GM23338 (cell line): Measurements from ENCODE around the gene RFPL4A. TPM values are rescaled to one million over a fixed set of nuclear protein-coding genes. Genes with fewer than 3 reads are reported as not detected.
"Not testable (repeated sequence)": the region's sequence is repeated elsewhere in the genome, so short reads cannot be mapped to it uniquely, and the experiment has no call there.

Source experiments
- ATAC-seq: fragments of 200-7000 bp; cut with Tn5 transposase; 3 replicates; pipeline ENCODE4 v1.9.1; 2020
- DNase-seq: peaks from one replicate; pipeline ENCODE4 v3.0.0-alpha.2; 2015; ENCODE audit warnings: low spot score
- H2AFZ ChIP-seq: fragments of 200-600 bp; sonication (generic); 2 replicates; pipeline ENCODE4 v1.8.0; 2016; ENCODE audit warnings: antibody characterized with exemption, mild to moderate bottlenecking, moderate library complexity
- H3F3A ChIP-seq: fragments of 200-600 bp; sonication (generic); replicated peaks from 2 replicates; pipeline ENCODE4 v1.8.0; 2017; ENCODE audit warnings: antibody characterized with exemption, mixed run types, low read depth
- H3K27ac ChIP-seq: fragments of 200-600 bp; sonication (generic); 2 replicates; pipeline ENCODE4 v1.6.1; 2016; ENCODE audit warnings: low read depth
- H3K27me3 ChIP-seq: fragments of 200-600 bp; sonication (generic); 2 replicates; pipeline ENCODE4 v1.8.0; 2016; ENCODE audit warnings: mild to moderate bottlenecking, mixed run types, moderate library complexity; ENCODE audit not compliant: insufficient read depth
- H3K36me3 ChIP-seq: fragments of 200-600 bp; sonication (generic); 2 replicates; pipeline ENCODE4 v1.8.0; 2016; ENCODE audit warnings: mild to moderate bottlenecking; ENCODE audit not compliant: insufficient read depth
- H3K4me1 ChIP-seq: fragments of 200-600 bp; sonication (generic); 2 replicates; pipeline ENCODE4 v1.8.0; 2016; ENCODE audit warnings: mild to moderate bottlenecking, moderate library complexity; ENCODE audit not compliant: insufficient read depth
- H3K4me2 ChIP-seq: fragments of 200-600 bp; sonication (generic); 2 replicates; pipeline ENCODE4 v1.7.1; 2017; ENCODE audit warnings: mixed run types
- H3K4me3 ChIP-seq: fragments of 200-600 bp; sonication (generic); 2 replicates; pipeline ENCODE4 v1.6.1; 2016; ENCODE audit warnings: mixed run types
- H3K79me2 ChIP-seq: fragments of 200-600 bp; sonication (generic); replicated peaks from 2 replicates; pipeline ENCODE4 v1.8.0; 2017; ENCODE audit warnings: mild to moderate bottlenecking; ENCODE audit not compliant: insufficient read depth
- H3K9me2 ChIP-seq: fragments of 200-600 bp; sonication (generic); 2 replicates; pipeline ENCODE4 v1.8.0; 2017; ENCODE audit not compliant: insufficient read depth
- H4K20me1 ChIP-seq: fragments of 200-600 bp; sonication (generic); replicated peaks from 2 replicates; pipeline ENCODE4 v1.8.0; 2017; ENCODE audit warnings: mild to moderate bottlenecking; ENCODE audit not compliant: insufficient read depth
- H3K27ac Mint-ChIP-seq: 2 replicates; pipeline ENCODE4 v1.8.0; 2020; ENCODE audit warnings: inconsistent platforms, mild to moderate bottlenecking, moderate library complexity, mixed read lengths
- H3K27me3 Mint-ChIP-seq: 3 replicates; pipeline ENCODE4 v1.8.0; 2022; ENCODE audit warnings: low read depth, mild to moderate bottlenecking, moderate library complexity, mixed read lengths, inconsistent platforms; ENCODE audit not compliant: insufficient read depth, poor library complexity
- H3K36me3 Mint-ChIP-seq: 3 replicates; pipeline ENCODE4 v1.8.0; 2021; ENCODE audit warnings: low read depth, mild to moderate bottlenecking, inconsistent platforms, moderate library complexity, mixed read lengths
- H3K4me1 Mint-ChIP-seq: 3 replicates; pipeline ENCODE4 v1.8.0; 2020; ENCODE audit warnings: mild to moderate bottlenecking, inconsistent platforms, mixed read lengths
- H3K4me3 Mint-ChIP-seq: 3 replicates; pipeline ENCODE4 v1.8.0; 2021; ENCODE audit warnings: moderate library complexity, mild to moderate bottlenecking, inconsistent platforms, mixed read lengths
- H3K9me3 Mint-ChIP-seq: 3 replicates; pipeline ENCODE4 v1.8.0; 2020; ENCODE audit warnings: moderate library complexity, mild to moderate bottlenecking, inconsistent platforms, mixed read lengths
- CREB1 ChIP-seq: fragments of 250-450 bp; sonication (Bioruptor Pico); IDR thresholded peaks from 2 replicates; pipeline ENCODE4 v1.5.0; 2020; ENCODE audit warnings: low read depth, mild to moderate bottlenecking, moderate library complexity
- CTCF ChIP-seq, 2 experiments: fragments of 200-600 bp in 1 of 2; sonication (generic) in 1 of 2; conservative IDR thresholded peaks; 2 replicates each; pipeline versions ENCODE4 v1.5.1 to v1.6.1; 2016 to 2017; ENCODE audit warnings: antibody characterized with exemption in 2 of 2, low read depth in 2 of 2, mild to moderate bottlenecking in 2 of 2, moderate library complexity in 1 of 2
- EZH2 ChIP-seq: fragments of 200-600 bp; sonication (generic); IDR thresholded peaks from one replicate; pipeline ENCODE4 v1.8.0; 2017; ENCODE audit warnings: antibody characterized with exemption, mild to moderate bottlenecking, low read depth; ENCODE audit not compliant: unreplicated experiment
- EZH2phosphoT487 ChIP-seq: fragments of 200-600 bp; sonication (generic); IDR thresholded peaks from one replicate; pipeline ENCODE4 v1.8.1; 2018; ENCODE audit warnings: antibody characterized with exemption; ENCODE audit not compliant: unreplicated experiment
- JUNB ChIP-seq: IDR thresholded peaks from one replicate; pipeline ENCODE4 v1.6.1; 2016; ENCODE audit warnings: antibody characterized with exemption; ENCODE audit not compliant: unreplicated experiment
- NANOG ChIP-seq: IDR thresholded peaks from 2 replicates; pipeline ENCODE4 v1.6.1; 2016; ENCODE audit warnings: antibody characterized with exemption, borderline replicate concordance
- POLR2AphosphoS5 ChIP-seq: IDR thresholded peaks from 2 replicates; pipeline ENCODE4 v1.6.1; 2016; ENCODE audit warnings: antibody characterized with exemption, low read depth
- STAT1 ChIP-seq: IDR thresholded peaks from one replicate; pipeline ENCODE4 v1.6.1; 2016; ENCODE audit warnings: antibody characterized with exemption; ENCODE audit not compliant: unreplicated experiment
- ZNF114 ChIP-seq: fragments of 250-450 bp; sonication (Bioruptor Pico); IDR thresholded peaks from 2 replicates; pipeline ENCODE4 v1.5.0; 2020; ENCODE audit warnings: mild to moderate bottlenecking, moderate library complexity
- ZNF331 ChIP-seq: fragments of 250-450 bp; sonication (Bioruptor Pico); IDR thresholded peaks from 2 replicates; pipeline ENCODE4 v1.5.0; 2020; ENCODE audit warnings: low read depth, mild to moderate bottlenecking, moderate library complexity
- polyA plus RNA-seq: library from polyadenylated mRNA; unstranded; fragments of >200 nt; fragmentation: Nextera tagmentation; extraction: Ambion mirVana; gene quantifications from 2 replicates; pipeline ENCODE4 v1.2.1, GENCODE V29; 2016
- total RNA-seq: library from RNA; depleted of rRNA; stranded (reverse); fragments of >200 nt; shearing (Covaris generic); gene quantifications from 2 replicates; pipeline ENCODE4 v1.2.3, GENCODE V29; 2014
- TF ChIP-seq, protein P1 (sequence below): IDR thresholded peaks from 2 replicates; pipeline ENCODE4 v1.6.1; 2016; ENCODE audit warnings: antibody characterized with exemption
- TF ChIP-seq, protein P2 (sequence below): IDR thresholded peaks from one replicate; pipeline ENCODE4 v1.6.1; 2018; ENCODE audit warnings: antibody characterized with exemption; ENCODE audit not compliant: unreplicated experiment

RFPL4A gene
- total and polyA plus RNA-seq, 2 experiments from 2014 or later = not detected

DNA sequence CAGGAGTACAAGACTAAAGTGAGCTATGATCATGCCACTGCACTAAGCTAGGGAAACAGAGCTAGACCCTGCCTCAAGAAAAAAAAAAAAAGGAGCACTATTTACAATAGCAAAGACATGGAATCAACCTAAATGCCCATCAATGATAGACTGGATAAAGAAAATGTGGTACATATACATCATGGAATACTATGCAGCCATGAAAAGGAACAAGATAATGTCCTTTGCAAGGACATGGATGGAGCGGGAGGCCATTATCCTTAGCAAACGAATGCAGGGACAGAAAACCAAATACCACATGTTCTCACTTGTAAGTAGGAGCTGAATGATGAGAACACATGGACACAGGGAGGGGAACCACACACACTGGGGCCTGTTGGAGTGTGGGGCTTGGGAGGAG, 28.5 kb upstream of the RFPL4A start:
- not testable (repeated sequence) for DNase-seq, H3K4me3 ChIP-seq, H3K79me2 ChIP-seq, H2AFZ ChIP-seq, H3F3A ChIP-seq, H3K4me1 Mint-ChIP-seq, H3K27ac Mint-ChIP-seq, H3K4me2 ChIP-seq, H3K4me3 Mint-ChIP-seq, H3K9me2 ChIP-seq, ATAC-seq, H3K36me3 ChIP-seq, H4K20me1 ChIP-seq, H3K27ac ChIP-seq, H3K27me3 ChIP-seq, H3K27me3 Mint-ChIP-seq, H3K4me1 ChIP-seq
- Mint-ChIP-seq H3K9me3 (peaks cover 94% of the 10 kb centered on the region), H3K36me3 (peaks cover 30% of the 10 kb centered on the region)

- no peaks in the 10 kb centered on the region for H4K20me1 ChIP-seq
- H3K79me2 ChIP-seq = no peaks in the 10 kb centered on the region
- Mint-ChIP-seq H3K9me3 (peaks cover 92% of the 10 kb centered on the region), H3K27ac (no peak within 1 kb of the TSS), H3K36me3 (peaks cover 19% of the 10 kb centered on the region), H3K4me1 (no peaks in the 10 kb centered on the region), H3K4me3 (no peak within 1 kb of the TSS), H3K27me3 (peaks cover 3% of the 10 kb centered on the region)
- peaks cover 2% of the 10 kb centered on the region; the same call in 1 of the 2 replicates for H3K36me3 ChIP-seq
- H3K4me2 ChIP-seq = no peak within 1 kb of the TSS
- no peaks in the 10 kb centered on the region for H3F3A ChIP-seq
- no peaks in the 10 kb centered on the region for H3K27me3 ChIP-seq
- no peak within 1 kb of the TSS for H2AFZ ChIP-seq
- H3K27ac ChIP-seq = no peak within 1 kb of the TSS
- no peaks in the 10 kb centered on the region for H3K9me2 ChIP-seq
- no peak within 1 kb of the TSS for H3K4me3 ChIP-seq
- DNase-seq (no peak), ATAC-seq (no peak)
- H3K4me1 ChIP-seq = no peaks in the 10 kb centered on the region
- TF ChIP-seq EZH2 (no peak), CREB1 (CRISPR knock-in tag) (no peak), EZH2phosphoT487 (no peak), ZNF331 (CRISPR knock-in tag) (no peak), STAT1 (no peak), CTCF (conservative IDR thresholded peaks at IDR 0.05; ENCODE audit: low read depth in 2 of 2) (no peak), ZNF114 (no peak), JUNB (no peak), NANOG (no peak), POLR2AphosphoS5 (no peak)
- TF ChIP-seq, protein P1, sequence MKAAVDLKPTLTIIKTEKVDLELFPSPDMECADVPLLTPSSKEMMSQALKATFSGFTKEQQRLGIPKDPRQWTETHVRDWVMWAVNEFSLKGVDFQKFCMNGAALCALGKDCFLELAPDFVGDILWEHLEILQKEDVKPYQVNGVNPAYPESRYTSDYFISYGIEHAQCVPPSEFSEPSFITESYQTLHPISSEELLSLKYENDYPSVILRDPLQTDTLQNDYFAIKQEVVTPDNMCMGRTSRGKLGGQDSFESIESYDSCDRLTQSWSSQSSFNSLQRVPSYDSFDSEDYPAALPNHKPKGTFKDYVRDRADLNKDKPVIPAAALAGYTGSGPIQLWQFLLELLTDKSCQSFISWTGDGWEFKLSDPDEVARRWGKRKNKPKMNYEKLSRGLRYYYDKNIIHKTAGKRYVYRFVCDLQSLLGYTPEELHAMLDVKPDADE = no peak
- TF ChIP-seq, protein P2, sequence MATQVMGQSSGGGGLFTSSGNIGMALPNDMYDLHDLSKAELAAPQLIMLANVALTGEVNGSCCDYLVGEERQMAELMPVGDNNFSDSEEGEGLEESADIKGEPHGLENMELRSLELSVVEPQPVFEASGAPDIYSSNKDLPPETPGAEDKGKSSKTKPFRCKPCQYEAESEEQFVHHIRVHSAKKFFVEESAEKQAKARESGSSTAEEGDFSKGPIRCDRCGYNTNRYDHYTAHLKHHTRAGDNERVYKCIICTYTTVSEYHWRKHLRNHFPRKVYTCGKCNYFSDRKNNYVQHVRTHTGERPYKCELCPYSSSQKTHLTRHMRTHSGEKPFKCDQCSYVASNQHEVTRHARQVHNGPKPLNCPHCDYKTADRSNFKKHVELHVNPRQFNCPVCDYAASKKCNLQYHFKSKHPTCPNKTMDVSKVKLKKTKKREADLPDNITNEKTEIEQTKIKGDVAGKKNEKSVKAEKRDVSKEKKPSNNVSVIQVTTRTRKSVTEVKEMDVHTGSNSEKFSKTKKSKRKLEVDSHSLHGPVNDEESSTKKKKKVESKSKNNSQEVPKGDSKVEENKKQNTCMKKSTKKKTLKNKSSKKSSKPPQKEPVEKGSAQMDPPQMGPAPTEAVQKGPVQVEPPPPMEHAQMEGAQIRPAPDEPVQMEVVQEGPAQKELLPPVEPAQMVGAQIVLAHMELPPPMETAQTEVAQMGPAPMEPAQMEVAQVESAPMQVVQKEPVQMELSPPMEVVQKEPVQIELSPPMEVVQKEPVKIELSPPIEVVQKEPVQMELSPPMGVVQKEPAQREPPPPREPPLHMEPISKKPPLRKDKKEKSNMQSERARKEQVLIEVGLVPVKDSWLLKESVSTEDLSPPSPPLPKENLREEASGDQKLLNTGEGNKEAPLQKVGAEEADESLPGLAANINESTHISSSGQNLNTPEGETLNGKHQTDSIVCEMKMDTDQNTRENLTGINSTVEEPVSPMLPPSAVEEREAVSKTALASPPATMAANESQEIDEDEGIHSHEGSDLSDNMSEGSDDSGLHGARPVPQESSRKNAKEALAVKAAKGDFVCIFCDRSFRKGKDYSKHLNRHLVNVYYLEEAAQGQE = no peak
Measured at GRCh38 chr19:55738302-55738701, 20.6 kb upstream of the RFPL4A start, which contains the start of gene NLRP9. TSS of gene NLRP9 (minus strand) at chr19:55738402. CDS start at chr19:55738374, 28 bp downstream.
